ENCODE data around the gene RAB21.

DNA sequence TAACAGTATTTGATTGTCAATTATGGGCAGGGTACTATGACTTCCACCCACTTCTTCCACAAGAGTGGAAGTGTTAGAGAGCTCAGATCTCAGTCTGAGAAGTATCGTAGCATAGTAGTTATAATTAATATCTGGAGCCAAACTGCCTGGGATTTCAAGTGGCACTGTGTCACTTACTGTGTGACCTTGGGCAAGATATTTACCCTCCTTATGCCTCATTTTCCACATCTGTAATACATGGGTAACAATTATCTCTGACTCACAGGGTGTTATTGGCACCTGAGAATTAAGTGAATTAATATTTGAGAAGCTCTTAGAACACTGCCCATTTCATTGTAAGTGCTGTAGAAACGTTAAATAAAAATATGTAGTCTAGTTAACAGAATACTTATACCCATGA lies 11.5 kb downstream of the RAB21 start:
- TF ChIP-seq POLR2A (IDR thresholded peaks at IDR 0.05; ENCODE audit: low read depth, low read length) (no peak), POLR2AphosphoS5 (IDR thresholded peaks at IDR 0.05; ENCODE audit: low read depth, low read length) (no peak)
